ENCODE measurements around the gene TOR1AIP2.
"Not testable (repeated sequence)": the region's sequence is repeated elsewhere in the genome, so short reads cannot be mapped to it uniquely, and the experiment has no call there.

The TOR1AIP2 gene

GRCh38 chr1:179805291-179806195 is 72.1 kb downstream of the TOR1AIP2 start:
- TF ChIP-seq SPI1 (IDR thresholded peaks at IDR 0.05; ENCODE audit: low read depth, low read length) (no peak), POLR2AphosphoS5 (IDR thresholded peaks at IDR 0.05; ENCODE audit: low read depth, low read length) (no peak), POLR2A (IDR thresholded peaks at IDR 0.05; ENCODE audit: low read depth, low read length) (no peak), POU2F2 (IDR thresholded peaks at IDR 0.05; ENCODE audit: low read depth, low read length) (no peak), PAX5 (IDR thresholded peaks at IDR 0.05; ENCODE audit: insufficient read depth, low read length, severe bottlenecking) (no peak), TAF1 (IDR thresholded peaks at IDR 0.05; ENCODE audit: low read depth, low read length) (no peak)
- FAIRE-seq: no peak
- DNase-seq (ENCODE audit: insufficient read length, low spot score): no peak

DNA sequence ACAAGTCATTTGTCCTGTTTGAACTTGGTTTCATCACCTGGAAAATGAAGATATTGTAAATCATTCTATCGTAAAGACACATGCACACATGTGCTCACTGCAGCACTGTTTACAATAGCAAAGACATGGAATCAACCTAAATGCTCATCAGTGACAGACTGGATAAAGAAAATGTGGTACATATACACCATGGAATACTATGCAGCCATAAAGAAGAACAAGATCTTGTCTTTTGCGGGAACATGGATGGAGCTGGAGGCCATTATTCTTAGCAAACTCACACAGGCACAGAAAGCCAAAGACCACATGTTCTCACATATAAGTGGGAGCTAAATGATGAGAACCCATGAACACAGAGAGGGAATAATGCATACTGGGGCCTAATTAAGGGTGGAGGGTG is 73.2 kb downstream of the TOR1AIP2 start:
- not testable (repeated sequence) for FAIRE-seq; DNase-seq (ENCODE audit: insufficient read length, low spot score)

DNA sequence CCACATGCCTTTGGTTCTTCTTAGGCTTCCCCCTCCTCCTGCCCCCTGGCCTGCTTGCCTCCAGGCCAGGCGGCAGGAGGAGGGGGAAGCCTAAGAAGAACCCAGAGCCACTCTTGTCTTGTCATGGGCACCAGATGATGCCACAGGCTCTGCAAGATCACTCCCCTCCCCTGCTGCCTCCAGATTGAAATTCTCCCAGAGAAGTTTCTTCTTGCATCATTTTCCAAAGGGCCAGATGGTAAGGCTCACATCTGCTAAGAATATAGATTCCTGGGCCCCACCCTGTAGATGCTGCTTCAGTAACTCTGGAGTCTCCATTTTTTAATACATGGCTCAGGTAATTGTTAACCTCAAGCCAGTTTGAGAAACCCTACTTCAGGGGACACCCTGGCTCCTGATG is 73.7 kb downstream of the TOR1AIP2 start:
- no peak for DNase-seq (ENCODE audit: insufficient read length, low spot score)
- TF ChIP-seq POU2F2 (IDR thresholded peaks at IDR 0.05; ENCODE audit: low read depth, low read length) (no peak), POLR2A (IDR thresholded peaks at IDR 0.05; ENCODE audit: low read depth, low read length) (no peak), PAX5 (IDR thresholded peaks at IDR 0.05; ENCODE audit: insufficient read depth, low read length, severe bottlenecking) (no peak), SPI1 (IDR thresholded peaks at IDR 0.05; ENCODE audit: low read depth, low read length) (no peak), TAF1 (IDR thresholded peaks at IDR 0.05; ENCODE audit: low read depth, low read length) (no peak), POLR2AphosphoS5 (IDR thresholded peaks at IDR 0.05; ENCODE audit: low read depth, low read length) (no peak)

GRCh38 chr1:179803104-179803503 is 74.5 kb downstream of the TOR1AIP2 start:
- no peak for DNase-seq (ENCODE audit: insufficient read length, low spot score)
- TF ChIP-seq PAX5 (IDR thresholded peaks at IDR 0.05; ENCODE audit: insufficient read depth, low read length, severe bottlenecking) (no peak), SPI1 (IDR thresholded peaks at IDR 0.05; ENCODE audit: low read depth, low read length) (no peak), TAF1 (IDR thresholded peaks at IDR 0.05; ENCODE audit: low read depth, low read length) (no peak), POLR2AphosphoS5 (IDR thresholded peaks at IDR 0.05; ENCODE audit: low read depth, low read length) (no peak), POU2F2 (IDR thresholded peaks at IDR 0.05; ENCODE audit: low read depth, low read length) (no peak), POLR2A (IDR thresholded peaks at IDR 0.05; ENCODE audit: low read depth, low read length) (no peak)
- no peak for FAIRE-seq

More for the DNA sequence above, 73.7 kb downstream of the TOR1AIP2 start:
- no peak for FAIRE-seq

DNA sequence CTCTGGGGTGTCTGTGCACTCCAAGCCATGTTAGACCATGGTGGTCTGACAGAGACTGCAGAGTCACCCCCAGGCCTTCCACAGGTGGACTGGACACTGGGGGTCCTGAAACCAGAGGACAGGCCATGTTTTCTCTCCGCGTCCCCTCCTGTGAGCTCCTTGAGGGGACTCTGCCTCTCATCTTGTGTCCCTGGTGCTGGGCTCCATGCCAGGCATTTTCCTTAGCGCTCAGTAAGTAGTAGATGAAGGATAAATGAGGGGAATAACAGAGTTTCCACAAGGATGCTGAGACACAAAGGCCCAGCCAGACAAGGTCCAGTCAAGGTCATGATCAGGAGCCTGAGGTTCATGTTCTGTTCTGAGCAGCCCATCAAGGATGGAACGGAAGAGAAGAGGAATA is 77.1 kb downstream of the TOR1AIP2 start:
- FAIRE-seq (no peak), DNase-seq (ENCODE audit: insufficient read length, low spot score) (no peak)
- TF ChIP-seq SPI1 (IDR thresholded peaks at IDR 0.05; ENCODE audit: low read depth, low read length): no peak
- TF ChIP-seq POLR2AphosphoS5 (IDR thresholded peaks at IDR 0.05; ENCODE audit: low read depth, low read length): no peak
- TF ChIP-seq POU2F2 (IDR thresholded peaks at IDR 0.05; ENCODE audit: low read depth, low read length): no peak
- no peak for TF ChIP-seq TAF1 (IDR thresholded peaks at IDR 0.05; ENCODE audit: low read depth, low read length)
- no peak for TF ChIP-seq POLR2A (IDR thresholded peaks at IDR 0.05; ENCODE audit: low read depth, low read length)
- no peak for TF ChIP-seq PAX5 (IDR thresholded peaks at IDR 0.05; ENCODE audit: insufficient read depth, low read length, severe bottlenecking)

DNA sequence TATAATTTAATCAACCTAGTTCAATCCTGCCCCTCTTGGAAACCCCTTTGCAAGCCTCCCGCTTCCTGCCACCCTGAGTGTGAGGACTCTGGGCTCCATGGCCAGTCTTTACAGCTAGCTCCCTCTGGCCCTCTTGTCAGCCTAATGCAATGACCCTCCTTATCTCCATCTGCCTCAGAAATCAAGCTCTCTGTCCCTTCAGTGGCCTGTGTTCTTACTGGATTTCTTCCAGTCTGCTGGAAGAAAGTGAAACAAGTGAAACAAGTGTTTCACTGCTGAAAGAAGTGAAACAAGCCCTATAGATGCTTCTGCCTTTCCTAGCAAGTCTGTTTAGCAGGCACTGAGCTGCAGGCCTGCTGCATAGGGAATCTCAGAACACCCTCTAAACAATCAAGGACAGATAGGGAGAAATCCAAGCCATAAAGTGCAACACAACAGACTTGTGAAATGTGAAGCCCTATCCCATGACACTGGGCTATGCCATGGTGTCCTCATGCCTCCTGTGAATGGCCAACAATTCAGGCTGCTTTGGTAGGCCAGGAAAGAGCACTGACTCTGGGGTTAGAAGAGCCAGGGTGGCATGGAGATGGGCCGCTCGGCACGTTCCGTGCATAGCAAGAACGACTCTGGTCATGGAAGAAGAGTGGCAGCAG is 78.6 kb downstream of the TOR1AIP2 start:
- DNase-seq (ENCODE audit: insufficient read length, low spot score): no peak
- no peak for TF ChIP-seq SPI1 (IDR thresholded peaks at IDR 0.05; ENCODE audit: low read depth, low read length)
- TF ChIP-seq TAF1 (IDR thresholded peaks at IDR 0.05; ENCODE audit: low read depth, low read length): no peak
- no peak for TF ChIP-seq POLR2AphosphoS5 (IDR thresholded peaks at IDR 0.05; ENCODE audit: low read depth, low read length)
- TF ChIP-seq PAX5 (IDR thresholded peaks at IDR 0.05; ENCODE audit: insufficient read depth, low read length, severe bottlenecking): no peak
- TF ChIP-seq POLR2A (IDR thresholded peaks at IDR 0.05; ENCODE audit: low read depth, low read length): no peak
- TF ChIP-seq POU2F2 (IDR thresholded peaks at IDR 0.05; ENCODE audit: low read depth, low read length): no peak
- no peak for FAIRE-seq

- FAIRE-seq (no peak), DNase-seq (ENCODE audit: insufficient read length, low spot score) (no peak)
- no peak for TF ChIP-seq PAX5 (IDR thresholded peaks at IDR 0.05; ENCODE audit: insufficient read depth, low read length, severe bottlenecking)
Measured at GRCh38 chr1:179798213-179798863, 79.3 kb downstream of the TOR1AIP2 start.

DNA sequence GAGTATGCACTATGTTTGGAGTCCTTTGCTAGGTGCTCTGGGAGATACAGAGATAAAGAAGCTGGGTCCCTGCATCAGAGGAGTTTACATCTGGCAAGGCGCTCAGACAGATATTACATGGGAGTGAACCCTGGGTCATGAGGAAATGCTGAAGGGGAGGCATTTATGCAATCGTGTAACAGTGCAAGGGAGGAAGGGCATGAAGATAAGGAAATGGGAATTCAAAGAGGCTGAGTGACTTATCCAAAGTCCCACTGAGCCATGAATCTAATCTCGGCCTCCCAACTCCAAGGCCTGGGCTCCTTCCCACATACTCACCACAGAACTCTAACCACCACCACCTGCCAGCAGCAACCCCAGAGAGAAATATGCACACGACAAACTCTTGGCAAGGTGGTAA is 82.9 kb downstream of the TOR1AIP2 start:
- DNase-seq (ENCODE audit: insufficient read length, low spot score): no peak
- TF ChIP-seq POU2F2 (IDR thresholded peaks at IDR 0.05; ENCODE audit: low read depth, low read length) (no peak), PAX5 (IDR thresholded peaks at IDR 0.05; ENCODE audit: insufficient read depth, low read length, severe bottlenecking) (no peak), SPI1 (IDR thresholded peaks at IDR 0.05; ENCODE audit: low read depth, low read length) (no peak), POLR2A (IDR thresholded peaks at IDR 0.05; ENCODE audit: low read depth, low read length) (no peak), TAF1 (IDR thresholded peaks at IDR 0.05; ENCODE audit: low read depth, low read length) (no peak), POLR2AphosphoS5 (IDR thresholded peaks at IDR 0.05; ENCODE audit: low read depth, low read length) (no peak)
- FAIRE-seq: no peak

DNA sequence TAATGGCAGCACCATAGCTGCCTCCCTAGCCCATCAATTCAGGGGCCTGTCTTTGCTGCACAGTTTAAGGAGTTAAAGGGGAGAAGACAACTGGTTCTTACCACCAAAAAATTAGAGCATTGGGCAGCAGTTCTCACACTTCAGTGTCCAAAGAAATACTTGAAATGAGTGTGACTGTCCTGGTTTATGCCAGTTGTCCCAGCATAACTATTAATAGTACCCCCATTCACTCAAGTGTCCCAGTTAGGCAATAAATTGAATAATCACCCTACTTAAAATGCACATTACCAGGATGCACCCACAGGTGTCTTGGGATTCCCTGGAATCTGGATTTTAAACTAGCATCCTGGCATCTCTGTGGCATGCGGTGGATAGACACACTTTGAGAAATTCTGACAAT is 83.5 kb downstream of the TOR1AIP2 start:
- no peak for DNase-seq (ENCODE audit: insufficient read length, low spot score)
- TF ChIP-seq POU2F2 (IDR thresholded peaks at IDR 0.05; ENCODE audit: low read depth, low read length): no peak
- TF ChIP-seq POLR2A (IDR thresholded peaks at IDR 0.05; ENCODE audit: low read depth, low read length): no peak
- no peak for TF ChIP-seq POLR2AphosphoS5 (IDR thresholded peaks at IDR 0.05; ENCODE audit: low read depth, low read length)
- no peak for TF ChIP-seq SPI1 (IDR thresholded peaks at IDR 0.05; ENCODE audit: low read depth, low read length)
- no peak for TF ChIP-seq TAF1 (IDR thresholded peaks at IDR 0.05; ENCODE audit: low read depth, low read length)
- TF ChIP-seq PAX5 (IDR thresholded peaks at IDR 0.05; ENCODE audit: insufficient read depth, low read length, severe bottlenecking): no peak
- no peak for FAIRE-seq

Measured in GM12891 (cell line).